BJ (cell line): Measurements from ENCODE around the gene CRHBP. TPM values are rescaled to one million over a fixed set of nuclear protein-coding genes. Genes with fewer than 3 reads are reported as not detected.

Experiments
- CTCF ChIA-PET: fragments of 350-600 bp; formaldehyde crosslinking; extraction: SDS; loops from one replicate; lab custom pipeline; 2021; ENCODE audit warnings: antibody characterized with exemption, inconsistent platforms; lab: Yijun Ruan, JAX
- POLR2A ChIA-PET: fragments of 300-600 bp; sonication (Branson Sonifier 250); formaldehyde crosslinking; extraction: SDS; loops from one replicate; lab custom pipeline; 2021; ENCODE audit warnings: antibody characterized with exemption; lab: Charles Lee
- DNase-seq: peaks from one replicate; pipeline ENCODE4 v3.0.0-alpha.2; 2011; ENCODE audit warnings: low read depth
- H3K27me3 ChIP-seq: 2 replicates; pipeline ENCODE4 v1.6.0; 2011; ENCODE audit warnings: low read length; ENCODE audit not compliant: control insufficient read depth, insufficient read depth
- H3K36me3 ChIP-seq: 2 replicates; pipeline ENCODE4 v1.5.1; 2011; ENCODE audit warnings: low read length; ENCODE audit not compliant: control insufficient read depth, insufficient read depth
- H3K4me3 ChIP-seq: 2 replicates; pipeline ENCODE4 v1.5.1; 2011; ENCODE audit warnings: low read depth, mild to moderate bottlenecking, control low read depth, low read length
- polyA plus RNA-seq: library from polyadenylated mRNA; depleted of rRNA; stranded (reverse); fragments of >200 nt; gene quantifications from 2 replicates; pipeline ENCODE4 v1.2.3, GENCODE V29; 2011
- TF ChIP-seq, protein P1 (sequence below): IDR thresholded peaks from 2 replicates; pipeline ENCODE4 v1.5.1; 2011; ENCODE audit warnings: low read depth, mild to moderate bottlenecking, control low read depth, inconsistent platforms, low read length, moderate library complexity; ENCODE audit not compliant: insufficient read depth

Gene CRHBP
- polyA plus RNA-seq, 1 experiment = not detected

DNA sequence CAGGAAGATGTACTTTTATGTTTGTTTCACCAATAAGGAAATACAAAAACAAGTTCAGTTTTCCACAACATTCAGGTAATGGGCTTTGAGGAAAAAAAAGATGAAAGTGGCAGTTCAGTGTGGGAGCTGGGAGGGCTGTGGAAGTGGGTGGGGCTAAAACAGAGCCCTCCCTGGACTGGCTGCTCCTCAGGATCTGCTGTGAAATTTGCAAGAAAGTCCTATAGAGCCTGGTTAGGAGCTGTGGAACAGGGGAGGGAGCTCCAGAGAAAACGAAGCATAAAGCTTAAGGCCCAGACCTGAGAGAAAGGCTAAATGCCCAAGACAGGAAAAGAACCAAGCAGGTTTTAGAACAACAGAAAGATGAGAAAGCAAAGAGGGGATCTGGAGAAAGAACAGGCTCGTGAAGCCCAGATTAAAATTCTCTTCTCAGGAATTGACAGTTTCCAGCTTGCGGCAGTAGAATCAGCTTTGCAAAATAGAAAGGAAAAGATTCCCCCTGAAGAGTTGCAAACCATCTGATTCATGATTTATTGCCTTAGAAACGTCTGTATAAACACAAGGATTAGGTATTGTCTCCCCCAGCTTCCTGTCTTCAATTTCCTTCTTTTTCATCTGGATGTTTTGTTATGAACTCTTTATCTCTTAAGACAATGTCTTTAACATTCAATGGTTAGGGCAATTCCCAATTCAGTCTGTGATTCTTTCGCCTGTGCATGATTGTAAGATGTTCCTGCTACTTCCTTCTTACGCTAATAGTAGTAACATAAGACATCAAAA is 26.3 kb upstream of the CRHBP start:
- TF ChIP-seq, protein P1, sequence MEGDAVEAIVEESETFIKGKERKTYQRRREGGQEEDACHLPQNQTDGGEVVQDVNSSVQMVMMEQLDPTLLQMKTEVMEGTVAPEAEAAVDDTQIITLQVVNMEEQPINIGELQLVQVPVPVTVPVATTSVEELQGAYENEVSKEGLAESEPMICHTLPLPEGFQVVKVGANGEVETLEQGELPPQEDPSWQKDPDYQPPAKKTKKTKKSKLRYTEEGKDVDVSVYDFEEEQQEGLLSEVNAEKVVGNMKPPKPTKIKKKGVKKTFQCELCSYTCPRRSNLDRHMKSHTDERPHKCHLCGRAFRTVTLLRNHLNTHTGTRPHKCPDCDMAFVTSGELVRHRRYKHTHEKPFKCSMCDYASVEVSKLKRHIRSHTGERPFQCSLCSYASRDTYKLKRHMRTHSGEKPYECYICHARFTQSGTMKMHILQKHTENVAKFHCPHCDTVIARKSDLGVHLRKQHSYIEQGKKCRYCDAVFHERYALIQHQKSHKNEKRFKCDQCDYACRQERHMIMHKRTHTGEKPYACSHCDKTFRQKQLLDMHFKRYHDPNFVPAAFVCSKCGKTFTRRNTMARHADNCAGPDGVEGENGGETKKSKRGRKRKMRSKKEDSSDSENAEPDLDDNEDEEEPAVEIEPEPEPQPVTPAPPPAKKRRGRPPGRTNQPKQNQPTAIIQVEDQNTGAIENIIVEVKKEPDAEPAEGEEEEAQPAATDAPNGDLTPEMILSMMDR = no peak
- ChIA-PET POLR2A (no interaction called here), CTCF (no interaction called here)
- no peak for DNase-seq
- no peak overlapping the region for H3K4me3 ChIP-seq
- no peaks in the 10 kb centered on the region for H3K36me3 ChIP-seq
- peaks cover 8% of the 10 kb centered on the region for H3K27me3 ChIP-seq

DNA sequence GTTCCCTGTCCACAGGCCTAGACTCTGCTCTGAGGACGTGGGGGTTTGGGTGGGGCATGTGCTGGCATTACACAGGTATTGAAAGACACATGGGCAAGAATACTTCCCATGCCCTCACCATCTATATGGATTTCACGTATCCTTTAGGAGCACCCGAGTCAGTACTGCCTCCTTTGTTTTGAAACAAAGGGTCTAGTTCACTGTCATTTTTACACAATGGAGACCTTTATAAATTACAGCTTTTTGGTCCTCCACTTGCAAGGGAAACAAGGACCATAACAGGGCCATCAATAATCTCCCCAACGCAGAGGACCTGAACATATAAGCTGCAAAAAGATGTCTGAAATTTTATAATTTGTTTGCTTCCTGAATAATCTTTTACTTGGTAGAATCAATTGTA is 24.9 kb upstream of the CRHBP start:
- Histone ChIP-seq H3K36me3 (no peaks in the 10 kb centered on the region), H3K4me3 (no peak overlapping the region), H3K27me3 (peaks cover 8% of the 10 kb centered on the region)
- CTCF ChIA-PET = no interaction called here
- DNase-seq = no peak
- TF ChIP-seq, protein P1 = no peak
- POLR2A ChIA-PET = no interaction called here

DNA sequence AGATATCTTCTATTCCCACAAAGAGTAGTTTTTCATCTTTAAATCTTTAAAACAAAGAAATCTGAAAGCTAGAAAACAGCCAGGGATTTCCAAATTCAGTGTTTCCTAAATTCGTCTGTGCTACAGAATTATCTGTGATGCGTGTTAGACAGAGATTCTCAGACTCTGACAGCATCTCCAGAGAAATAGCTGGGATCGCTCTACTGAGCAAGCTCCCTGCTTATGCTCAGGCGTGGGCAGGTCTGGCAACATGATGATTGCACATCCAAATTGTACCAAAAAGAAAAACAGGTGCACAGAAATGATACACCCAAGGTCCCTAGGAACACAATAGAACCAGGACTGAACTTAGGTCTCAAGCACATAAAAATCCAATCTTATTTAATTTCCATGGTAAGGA is 22.8 kb upstream of the CRHBP start:
- CTCF ChIA-PET = no interaction called here
- POLR2A ChIA-PET = no interaction called here
- TF ChIP-seq, protein P1 = no peak
- Histone ChIP-seq H3K4me3 (no peak overlapping the region), H3K27me3 (peaks cover 10% of the 10 kb centered on the region), H3K36me3 (no peaks in the 10 kb centered on the region)
- DNase-seq = no peak

DNA sequence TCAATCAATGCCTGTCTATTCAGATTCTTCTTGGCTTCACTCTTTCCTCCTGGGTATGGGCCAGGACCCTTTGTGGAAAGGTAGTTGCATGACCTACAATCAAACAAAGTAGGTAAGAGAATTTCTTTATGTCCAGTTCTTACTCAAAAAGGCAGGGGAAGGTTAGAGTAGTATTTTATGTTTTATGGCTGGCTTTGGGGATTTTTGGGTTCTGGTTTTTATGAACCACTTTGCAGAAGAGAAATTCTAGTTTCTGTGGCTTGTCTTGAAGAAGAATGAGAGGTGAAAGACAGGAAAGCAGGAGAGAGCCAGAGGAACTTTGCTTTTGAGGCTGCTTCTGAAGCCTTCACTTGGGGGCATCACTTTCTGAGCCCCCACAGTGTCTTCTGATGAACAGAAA is 14.7 kb upstream of the CRHBP start:
- CTCF ChIA-PET = interaction anchor here (0.6 kb wide), 1 partner anchor 19 kb away, joined by 3 read pairs; no protein-coding TSS in a partner anchor
- Histone ChIP-seq H3K27me3 (peaks cover 1% of the 10 kb centered on the region; the same call in 1 of the 2 replicates), H3K4me3 (no peak overlapping the region), H3K36me3 (no peaks in the 10 kb centered on the region)
- POLR2A ChIA-PET = no interaction called here
- TF ChIP-seq, protein P1 = no peak
- DNase-seq = no peak

DNA sequence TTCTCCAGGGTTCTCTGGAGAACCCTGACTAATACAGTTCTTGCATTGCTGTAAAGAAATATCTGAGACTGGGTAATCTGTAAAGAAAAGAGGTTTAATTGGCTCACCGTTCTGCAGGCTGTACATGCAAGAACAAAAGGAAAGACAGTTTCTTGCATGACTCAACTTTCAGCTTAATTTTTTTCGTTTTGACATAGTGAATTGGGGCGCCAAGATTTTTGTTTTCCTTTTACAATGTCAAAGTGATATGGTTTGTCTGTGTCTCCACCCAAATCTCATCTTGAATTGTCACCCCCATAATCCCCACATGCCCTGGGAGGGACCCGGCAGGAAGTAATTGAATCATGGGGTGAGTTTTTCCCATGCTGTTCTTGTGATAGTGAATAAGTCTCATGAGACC is 11.8 kb upstream of the CRHBP start:
- Histone ChIP-seq H3K4me3 (no peak overlapping the region), H3K36me3 (no peaks in the 10 kb centered on the region), H3K27me3 (no peaks in the 10 kb centered on the region; the same call in 1 of the 2 replicates)
- CTCF ChIA-PET = no interaction called here
- DNase-seq = no peak
- POLR2A ChIA-PET = no interaction called here
- TF ChIP-seq, protein P1 = no peak
